HK-2 (cell line): ENCODE results near the gene PLAAT2.
"Not testable (repeated sequence)": the region's sequence is repeated elsewhere in the genome, so short reads cannot be mapped to it uniquely, and the experiment has no call there.

Experiments
- DNase-seq: peaks from one replicate; pipeline ENCODE4 v3.0.0-alpha.2; 2018; ENCODE audit not compliant: unreplicated experiment

PLAAT2 gene

DNA sequence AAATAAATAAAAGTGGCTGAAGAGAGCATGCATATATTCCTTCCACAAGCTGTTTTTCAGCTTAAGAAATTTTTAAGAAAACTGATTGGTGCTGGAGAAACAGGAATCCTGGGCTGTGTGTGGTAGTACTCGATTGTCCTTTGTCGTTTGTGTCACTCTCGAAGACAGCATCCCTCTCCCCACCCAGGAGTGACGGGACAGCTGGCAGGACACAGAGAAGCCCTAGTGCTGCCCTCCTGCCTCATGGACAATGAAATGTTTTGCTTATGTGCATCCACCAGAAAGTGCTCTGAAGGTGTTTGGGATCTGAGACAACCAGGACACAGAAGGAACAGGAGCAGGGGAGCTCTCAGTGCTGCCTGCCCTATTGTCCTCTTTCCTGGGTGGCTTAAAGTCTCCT lies 13.8 kb downstream of the PLAAT2 start:
- no peak for DNase-seq

GRCh38 chr11:63548178-63548577 lies 15.0 kb downstream of the PLAAT2 start:
- no peak for DNase-seq

DNA sequence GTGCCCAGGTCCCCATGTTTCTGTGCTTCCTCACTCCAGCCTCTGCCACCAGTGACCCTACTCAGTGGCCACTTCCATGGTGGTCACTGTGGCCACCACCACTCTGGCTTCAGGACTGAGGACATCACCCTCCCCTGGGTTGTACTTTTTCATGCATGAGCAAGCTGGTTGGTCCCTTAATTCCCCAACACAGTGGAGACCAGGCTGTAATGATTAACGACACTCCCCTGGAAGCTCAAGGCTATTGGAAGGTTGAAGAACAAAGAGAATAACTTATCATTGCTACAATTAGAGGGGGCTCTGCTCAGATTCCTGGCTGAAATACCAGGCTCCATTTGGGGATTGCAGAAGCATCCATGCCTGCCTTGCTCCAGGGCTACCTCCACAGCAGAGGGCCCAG lies 16.1 kb downstream of the PLAAT2 start:
- no peak for DNase-seq

DNA sequence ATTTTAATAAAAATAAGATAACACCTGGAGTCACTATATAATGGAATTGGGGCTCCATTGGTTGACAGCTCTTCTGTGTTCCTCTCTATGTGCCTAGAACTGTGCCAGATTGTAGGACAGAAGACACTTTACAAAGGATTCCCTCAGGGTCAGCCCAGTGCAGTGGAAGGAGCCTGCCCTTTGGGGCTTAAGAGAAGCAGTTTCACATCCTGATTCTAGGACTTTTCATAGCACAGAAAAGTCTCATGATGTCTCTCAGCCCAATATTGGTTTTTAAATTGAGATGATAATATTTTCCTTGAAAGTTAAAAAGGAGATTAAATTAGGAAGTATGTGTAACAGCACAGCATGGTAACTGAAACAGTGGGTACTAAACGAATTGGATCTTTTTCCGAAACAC lies 19.5 kb downstream of the PLAAT2 start:
- no peak for DNase-seq

- DNase-seq: not testable (repeated sequence)
Observed at GRCh38 chr11:63542506-63542905, 20.7 kb downstream of the PLAAT2 start.

GRCh38 chr11:63537293-63538101 lies 25.7 kb downstream of the PLAAT2 start:
- DNase-seq: no peak

GRCh38 chr11:63536669-63537292 lies 26.4 kb downstream of the PLAAT2 start, which contains the start of gene PLAAT4:
Gene PLAAT4, plus strand, starts transcription at chr11:63536808. Its CDS starts 61 bp downstream, at chr11:63536869.
- DNase-seq: peak; percentile 18

GRCh38 chr11:63535734-63536133 lies 27.4 kb downstream of the PLAAT2 start:
- DNase-seq: no peak

GRCh38 chr11:63534895-63535461 lies 28.2 kb downstream of the PLAAT2 start:
- no peak for DNase-seq

- DNase-seq: no peak
Observed at GRCh38 chr11:63534076-63534475, 29.1 kb downstream of the PLAAT2 start.

GRCh38 chr11:63532799-63533475 lies 30.2 kb downstream of the PLAAT2 start:
- no peak for DNase-seq

GRCh38 chr11:63532117-63532516 lies 31.1 kb downstream of the PLAAT2 start:
- no peak for DNase-seq

DNA sequence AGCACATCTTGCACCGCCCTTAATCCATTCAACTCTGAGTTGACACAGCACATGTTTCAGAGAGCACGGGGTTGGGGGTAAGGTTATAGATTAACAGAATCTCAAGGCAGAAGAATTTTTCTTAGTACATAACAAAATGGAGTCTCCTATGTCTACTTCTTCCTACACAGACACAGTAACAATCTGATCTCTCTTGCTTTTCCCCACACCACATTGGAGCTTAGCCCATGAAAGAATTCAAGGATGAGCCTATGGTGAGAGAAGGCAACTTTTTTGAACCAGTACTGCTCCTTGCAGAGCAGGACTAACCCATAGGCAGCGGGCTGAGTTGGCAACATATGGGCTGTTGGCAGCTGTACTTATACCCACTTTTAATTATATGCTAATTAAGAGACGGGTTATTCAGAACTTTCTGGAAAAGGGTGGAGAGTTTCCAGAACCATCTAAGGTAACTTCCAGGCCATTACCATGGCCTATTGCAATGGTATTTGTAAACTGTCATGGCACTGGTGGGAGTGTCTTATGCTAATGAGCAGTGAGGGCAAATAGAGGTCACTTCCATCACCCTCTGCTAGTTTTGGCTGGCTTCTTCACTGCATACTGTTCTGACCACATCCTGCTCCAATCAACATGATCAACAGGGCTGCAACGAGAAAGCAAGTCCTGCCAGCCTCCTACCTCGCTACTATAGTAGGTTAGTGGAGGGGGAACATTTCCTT lies 31.9 kb downstream of the PLAAT2 start:
- DNase-seq: peak; percentile 54

- no peak for DNase-seq
Observed at GRCh38 chr11:63530021-63530420, 33.2 kb downstream of the PLAAT2 start.

GRCh38 chr11:63529373-63529772 lies 33.8 kb downstream of the PLAAT2 start:
- not testable (repeated sequence) for DNase-seq

GRCh38 chr11:63528729-63529278 lies 34.4 kb downstream of the PLAAT2 start:
- not testable (repeated sequence) for DNase-seq

DNA sequence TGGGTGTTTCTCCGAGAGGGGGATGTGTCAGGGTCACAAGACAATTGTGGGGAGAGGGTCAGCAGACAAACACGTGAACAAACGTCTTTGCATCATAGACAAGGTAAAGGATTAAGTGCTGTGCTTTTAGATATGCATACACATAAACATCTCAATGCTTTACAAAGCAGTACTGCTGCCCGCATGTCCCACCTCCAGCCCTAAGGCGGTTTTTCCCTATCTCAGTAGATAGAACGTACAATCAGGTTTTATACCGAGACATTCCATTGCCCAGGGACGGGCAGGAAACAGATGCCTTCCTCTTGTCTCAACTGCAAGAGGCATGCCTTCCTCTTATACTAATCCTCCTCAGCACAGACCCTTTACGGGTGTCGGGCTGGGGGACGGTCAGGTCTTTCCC lies 35.0 kb downstream of the PLAAT2 start:
- not testable (repeated sequence) for DNase-seq

DNA sequence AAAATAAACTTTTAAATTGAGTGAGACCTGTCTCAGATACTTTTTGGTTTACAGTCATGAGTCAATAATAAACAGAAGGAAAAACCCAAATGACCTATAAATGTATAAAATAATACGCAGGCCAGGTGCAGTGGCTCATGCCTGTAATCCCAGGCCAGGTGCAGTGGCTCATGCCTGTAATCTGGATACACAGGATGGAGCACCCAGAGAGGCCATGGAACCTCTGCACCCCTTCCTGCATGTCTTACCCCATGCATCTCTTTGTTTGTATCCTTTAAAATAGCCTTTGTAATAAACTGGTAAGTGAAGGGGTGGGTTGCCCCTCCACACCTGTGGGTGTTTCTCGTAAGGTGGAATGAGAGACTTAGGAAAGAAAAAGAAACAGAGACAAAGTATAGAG lies 35.5 kb downstream of the PLAAT2 start:
- DNase-seq: no peak

DNA sequence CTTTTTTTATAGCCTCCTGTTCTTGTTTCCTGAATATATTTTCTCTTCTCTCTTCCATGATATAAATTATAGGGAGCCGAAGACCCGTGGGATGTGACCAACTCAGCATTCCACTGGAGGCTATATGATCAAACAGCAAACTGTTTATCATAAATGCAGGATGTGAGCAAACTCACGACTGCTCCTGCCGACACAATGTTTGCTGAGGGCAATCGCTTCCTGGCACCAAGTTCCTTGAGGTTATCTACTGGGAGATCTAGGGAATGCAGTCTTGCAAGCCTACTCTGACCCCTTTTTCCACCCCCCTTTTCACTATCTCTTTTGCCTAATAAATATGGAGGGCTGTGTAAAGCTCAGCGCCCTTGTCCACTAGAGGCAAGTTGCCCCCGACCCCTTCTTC lies 40.0 kb downstream of the PLAAT2 start:
- no peak for DNase-seq

DNA sequence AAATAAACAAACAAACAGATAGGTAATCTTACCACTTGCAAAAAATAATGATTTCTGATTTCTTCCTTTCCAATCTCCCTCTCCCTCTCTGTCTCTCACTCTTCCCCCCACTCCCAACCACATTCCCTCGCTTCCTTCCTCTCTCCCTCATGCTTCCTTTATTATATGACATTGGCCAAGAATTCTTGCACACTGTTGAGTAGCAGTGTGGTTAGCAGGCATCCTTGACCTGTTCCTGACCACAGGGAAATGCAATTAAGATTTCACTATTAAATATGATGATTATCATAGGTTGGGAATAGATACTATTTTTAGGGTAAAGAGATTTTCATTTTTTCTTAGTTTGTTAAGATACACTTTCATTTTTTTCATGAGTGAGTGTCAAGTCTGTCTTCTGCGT lies 41.3 kb downstream of the PLAAT2 start:
- DNase-seq: no peak

DNA sequence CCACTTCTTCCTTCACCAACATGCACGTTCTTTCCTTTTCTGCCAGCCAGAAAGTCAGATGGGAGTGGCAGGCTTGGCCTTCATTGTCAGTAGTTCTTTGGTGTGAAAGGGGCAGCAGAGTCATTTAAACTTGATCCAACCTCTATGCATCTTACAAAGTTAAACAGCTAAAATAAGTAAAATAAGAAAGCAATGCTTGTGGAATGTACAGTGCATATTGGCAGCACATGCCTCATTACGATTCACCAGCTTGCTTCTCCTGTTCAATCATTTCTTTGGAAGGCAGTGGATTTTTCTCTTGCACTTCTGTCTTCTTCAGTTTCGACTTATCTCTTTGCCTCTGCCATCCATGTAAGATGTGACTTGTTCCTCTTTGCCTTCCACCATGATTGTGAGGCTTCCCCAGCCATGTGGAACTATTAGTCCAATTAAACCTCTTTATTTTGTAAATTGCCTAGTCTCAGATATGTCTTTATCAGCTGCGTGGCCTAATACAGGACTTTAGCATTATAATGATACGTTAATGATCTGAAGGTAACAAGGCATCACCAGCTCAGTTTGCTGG lies 42.5 kb downstream of the PLAAT2 start:
- DNase-seq: no peak
